IPS-18c (cell line): Measurements from ENCODE around the gene KRT7.

ENCODE experiments used
- H3K4me3 ChIP-seq: 2 replicates; pipeline ENCODE4 v1.7.0; 2013; ENCODE audit warnings: low read depth, mild to moderate bottlenecking, low read length, moderate library complexity; ENCODE audit not compliant: insufficient read depth
- H3K9me3 ChIP-seq: one replicate; pipeline ENCODE4 v1.6.1; 2013; ENCODE audit warnings: mild to moderate bottlenecking, low read length, moderate library complexity; ENCODE audit not compliant: control insufficient read depth, insufficient read depth

Gene KRT7

DNA sequence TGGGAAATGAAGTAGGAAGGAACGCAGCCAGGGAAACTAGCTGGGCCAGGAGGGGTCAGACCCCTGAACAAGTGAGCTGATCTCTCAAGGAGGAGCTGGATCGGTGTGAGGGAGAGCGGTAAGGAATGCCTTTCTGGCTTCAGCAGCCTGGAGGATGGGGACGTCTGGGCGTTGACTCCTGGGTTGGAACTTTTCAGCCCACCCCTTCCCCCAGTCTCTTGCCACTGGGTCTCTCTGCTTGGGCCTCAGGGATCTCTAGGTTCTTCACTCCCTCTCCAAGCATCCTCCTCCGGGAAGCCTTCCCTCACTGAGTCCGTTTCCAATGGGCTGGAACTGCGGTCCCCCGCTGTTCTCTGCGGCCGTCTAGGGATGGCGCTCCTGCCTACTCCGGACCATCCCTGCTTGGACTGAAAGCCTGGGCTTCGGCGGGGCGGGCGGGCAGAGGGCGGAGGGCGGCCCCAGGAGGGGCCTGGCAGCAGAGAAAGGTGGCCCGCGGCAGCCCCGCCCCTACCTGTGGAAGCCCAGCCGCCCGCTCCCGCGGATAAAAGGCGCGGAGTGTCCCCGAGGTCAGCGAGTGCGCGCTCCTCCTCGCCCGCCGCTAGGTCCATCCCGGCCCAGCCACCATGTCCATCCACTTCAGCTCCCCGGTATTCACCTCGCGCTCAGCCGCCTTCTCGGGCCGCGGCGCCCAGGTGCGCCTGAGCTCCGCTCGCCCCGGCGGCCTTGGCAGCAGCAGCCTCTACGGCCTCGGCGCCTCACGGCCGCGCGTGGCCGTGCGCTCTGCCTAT, at the start of gene KRT7:
TSS of gene KRT7 (plus strand) at position 570 of the 788 bp plus-strand sequence. CDS start at position 624, 54 bp downstream.
- H3K4me3 ChIP-seq, result peak within 1 kb of the TSS; percentile 58

DNA sequence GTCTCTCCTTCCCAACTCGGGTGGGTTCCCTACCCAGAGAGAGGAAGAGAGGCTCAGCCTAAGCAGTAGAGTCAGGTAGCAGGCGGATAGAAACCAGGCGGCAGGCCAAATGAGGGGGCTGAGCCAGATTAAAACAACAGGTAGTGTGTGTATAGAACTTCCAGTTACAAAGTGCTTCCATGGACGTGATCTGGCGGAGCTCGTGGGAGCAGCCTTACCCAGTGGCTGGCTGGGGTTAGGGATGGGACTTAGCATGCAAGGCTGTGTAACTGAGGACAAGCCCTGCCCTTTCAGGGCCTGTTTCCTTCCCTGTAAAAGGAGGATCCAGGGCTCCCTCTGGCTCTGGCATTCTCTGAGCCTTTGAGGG, 49.5 kb upstream of the KRT7 start:
- Histone ChIP-seq H3K4me3 (no peak overlapping the region), H3K9me3 (no peaks in the 10 kb centered on the region)

More for the DNA sequence above, at the start of gene KRT7:
- no peaks in the 10 kb centered on the region for H3K9me3 ChIP-seq

DNA sequence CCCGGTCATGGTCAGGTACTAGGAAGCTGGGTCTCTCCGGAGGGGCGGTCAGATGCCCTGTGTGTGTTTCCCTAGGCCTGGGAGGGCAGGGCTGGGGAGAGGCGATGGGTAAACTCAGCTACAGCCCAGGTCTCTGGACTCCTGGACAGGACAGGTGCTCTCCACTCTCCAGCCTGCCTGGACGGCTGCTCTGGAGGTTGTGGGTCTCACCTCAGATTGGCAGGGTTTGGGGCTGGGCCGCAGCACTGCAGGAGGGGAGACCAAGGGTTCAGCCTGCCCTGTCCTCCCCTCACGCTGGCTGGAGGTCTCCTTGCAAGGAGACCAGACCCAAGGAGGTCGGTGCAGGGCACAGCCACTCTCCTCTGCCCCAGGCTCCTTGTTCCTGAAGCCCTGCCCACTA, 49.1 kb upstream of the KRT7 start:
- no peaks in the 10 kb centered on the region for H3K9me3 ChIP-seq
- H3K4me3 ChIP-seq, result no peak overlapping the region

DNA sequence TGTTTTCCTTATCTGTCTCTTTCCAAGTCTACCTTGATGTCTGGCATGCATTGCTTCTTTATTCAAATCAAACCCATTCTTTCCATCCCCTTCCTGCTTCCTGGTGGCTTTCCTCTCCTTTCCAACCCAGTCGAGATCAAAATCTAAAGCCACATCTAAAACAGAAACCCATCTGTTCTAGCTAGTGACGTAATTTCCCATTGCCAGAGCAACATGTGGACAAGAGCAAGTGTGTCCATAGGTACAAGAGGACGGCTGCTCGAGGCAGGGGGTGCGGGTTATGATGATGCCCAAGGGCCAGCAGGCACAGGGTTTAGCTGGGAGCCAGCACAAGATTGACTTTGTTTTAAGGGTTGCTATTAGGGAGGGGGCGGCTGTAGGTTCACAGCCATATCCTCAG, 48.2 kb upstream of the KRT7 start:
- no peaks in the 10 kb centered on the region for H3K9me3 ChIP-seq
- no peak overlapping the region for H3K4me3 ChIP-seq

DNA sequence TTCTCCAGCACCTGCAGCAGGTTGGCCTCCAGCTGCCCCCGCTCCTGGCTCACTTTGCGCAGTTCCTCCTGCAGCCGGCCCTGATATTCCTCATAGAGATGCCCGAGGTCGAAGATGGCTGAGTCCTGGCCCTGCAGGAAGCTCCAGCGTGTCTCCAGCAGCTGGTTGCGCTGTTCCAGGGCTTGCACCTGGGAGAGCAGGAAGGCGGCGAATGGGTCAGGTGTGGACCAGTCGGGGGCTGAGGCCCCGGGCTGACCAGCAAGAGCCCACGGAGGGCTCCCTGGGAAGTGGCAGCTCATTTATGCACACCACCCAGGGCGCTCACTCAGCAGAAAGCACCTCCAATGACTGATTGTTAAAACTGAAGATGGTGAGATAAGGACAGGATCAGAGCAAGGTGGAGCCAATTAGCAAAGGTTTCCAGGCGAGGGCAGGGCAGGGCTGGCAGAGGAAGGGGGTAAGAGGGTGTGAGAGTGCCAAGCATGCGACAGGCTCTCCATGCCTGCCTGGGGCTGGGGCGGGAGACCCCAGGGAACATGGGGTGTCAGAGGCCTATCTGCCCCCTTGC, 47.6 kb upstream of the KRT7 start:
- H3K9me3 ChIP-seq, result no peaks in the 10 kb centered on the region
- H3K4me3 ChIP-seq, result no peak overlapping the region

DNA sequence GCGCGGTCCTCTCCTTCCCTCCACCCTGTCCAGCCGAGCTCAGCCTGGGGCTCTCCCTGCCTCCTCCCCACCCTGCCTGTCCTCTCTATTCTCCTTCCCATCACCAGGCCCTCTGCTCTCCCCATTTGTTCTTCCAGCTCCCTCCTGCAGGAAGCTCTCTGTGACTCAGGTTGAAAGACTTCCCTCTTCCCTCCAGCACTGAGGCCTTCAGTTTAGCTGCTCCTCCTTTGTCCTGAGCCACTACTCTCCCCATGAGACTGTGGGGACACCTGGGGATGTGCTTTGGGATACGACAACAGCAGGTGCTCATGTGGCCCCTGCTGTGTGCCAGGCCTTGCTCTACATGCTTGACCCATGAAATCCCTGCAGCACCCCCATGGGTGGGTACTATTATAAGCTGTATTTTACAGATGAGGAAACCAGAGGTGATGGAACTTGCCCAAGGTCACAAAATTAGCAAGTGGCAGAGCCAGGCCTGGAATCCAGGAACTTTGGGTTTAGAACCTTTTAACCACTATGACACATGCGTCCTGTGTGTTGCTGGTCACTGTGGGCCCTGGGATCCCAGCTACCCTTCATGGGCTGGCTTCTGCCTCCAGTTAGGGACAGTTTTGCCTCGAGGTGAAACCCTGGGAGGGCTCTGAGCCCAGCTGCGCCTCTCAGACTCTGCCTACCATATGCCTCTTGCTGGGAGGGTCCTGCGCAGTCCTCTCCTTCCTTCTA, 46.8 kb upstream of the KRT7 start:
- Histone ChIP-seq H3K4me3 (no peak overlapping the region), H3K9me3 (no peaks in the 10 kb centered on the region)

DNA sequence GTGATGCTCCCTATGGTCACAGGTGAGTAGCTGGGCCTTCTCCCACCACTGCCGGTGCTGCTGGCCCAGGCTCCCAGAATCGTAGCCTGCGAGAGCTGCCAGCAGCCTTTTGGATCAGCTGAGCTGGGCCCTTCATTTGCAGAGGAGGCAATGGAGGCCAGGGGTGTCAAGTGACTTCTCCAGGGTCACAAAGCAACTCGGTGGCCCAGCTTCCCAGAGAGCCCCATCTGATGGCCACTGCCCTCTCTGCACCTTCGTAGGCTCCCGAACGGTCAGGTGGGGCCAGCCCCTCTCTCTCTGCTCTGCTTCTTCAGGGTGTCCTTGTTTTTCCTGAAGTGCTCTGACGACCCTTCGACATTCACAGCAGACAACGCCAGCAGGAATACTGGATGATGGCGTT, 45.8 kb upstream of the KRT7 start:
- Histone ChIP-seq H3K4me3 (no peak overlapping the region), H3K9me3 (no peaks in the 10 kb centered on the region)

DNA sequence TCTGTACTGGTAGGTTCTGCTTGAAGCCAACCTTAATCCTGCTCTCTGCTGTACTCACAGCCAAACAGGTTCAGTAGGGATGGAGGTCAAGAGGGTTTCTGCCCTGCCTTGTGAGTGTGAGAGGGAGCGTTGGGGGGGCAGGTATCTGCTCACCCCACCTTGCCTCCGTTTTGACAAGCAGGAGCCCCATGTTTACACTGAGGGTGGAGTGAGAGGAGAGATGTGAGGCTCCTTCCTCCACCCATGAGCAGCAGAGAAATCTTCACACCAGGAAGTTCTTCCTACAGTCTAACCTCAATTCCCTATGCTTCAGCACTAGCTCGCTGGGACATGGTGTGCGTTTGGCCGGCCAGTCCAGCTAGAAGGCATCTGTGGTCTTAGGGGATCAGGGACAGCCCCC, 45.4 kb upstream of the KRT7 start:
- Histone ChIP-seq H3K4me3 (no peak overlapping the region), H3K9me3 (no peaks in the 10 kb centered on the region)

DNA sequence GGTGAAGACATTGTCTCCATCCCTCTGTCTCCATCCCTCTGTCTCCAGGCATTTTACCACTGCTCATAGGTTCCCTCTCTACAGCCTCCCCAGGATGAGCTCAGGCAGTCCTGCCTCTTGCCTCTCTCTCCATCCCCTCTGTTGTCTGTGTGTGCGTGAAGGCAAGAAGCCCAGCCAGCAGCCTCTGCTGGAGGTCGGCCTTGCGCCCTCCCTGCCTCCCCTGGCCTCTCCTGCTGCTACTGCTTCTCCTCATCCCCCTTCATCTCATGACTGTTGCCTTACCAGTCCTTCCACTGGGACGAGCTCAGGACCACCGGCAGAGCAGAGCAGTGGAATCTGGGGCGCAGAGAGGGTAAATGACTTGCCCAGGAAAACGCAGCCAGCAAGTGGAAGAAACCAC, 44.4 kb upstream of the KRT7 start:
- no peak overlapping the region for H3K4me3 ChIP-seq

DNA sequence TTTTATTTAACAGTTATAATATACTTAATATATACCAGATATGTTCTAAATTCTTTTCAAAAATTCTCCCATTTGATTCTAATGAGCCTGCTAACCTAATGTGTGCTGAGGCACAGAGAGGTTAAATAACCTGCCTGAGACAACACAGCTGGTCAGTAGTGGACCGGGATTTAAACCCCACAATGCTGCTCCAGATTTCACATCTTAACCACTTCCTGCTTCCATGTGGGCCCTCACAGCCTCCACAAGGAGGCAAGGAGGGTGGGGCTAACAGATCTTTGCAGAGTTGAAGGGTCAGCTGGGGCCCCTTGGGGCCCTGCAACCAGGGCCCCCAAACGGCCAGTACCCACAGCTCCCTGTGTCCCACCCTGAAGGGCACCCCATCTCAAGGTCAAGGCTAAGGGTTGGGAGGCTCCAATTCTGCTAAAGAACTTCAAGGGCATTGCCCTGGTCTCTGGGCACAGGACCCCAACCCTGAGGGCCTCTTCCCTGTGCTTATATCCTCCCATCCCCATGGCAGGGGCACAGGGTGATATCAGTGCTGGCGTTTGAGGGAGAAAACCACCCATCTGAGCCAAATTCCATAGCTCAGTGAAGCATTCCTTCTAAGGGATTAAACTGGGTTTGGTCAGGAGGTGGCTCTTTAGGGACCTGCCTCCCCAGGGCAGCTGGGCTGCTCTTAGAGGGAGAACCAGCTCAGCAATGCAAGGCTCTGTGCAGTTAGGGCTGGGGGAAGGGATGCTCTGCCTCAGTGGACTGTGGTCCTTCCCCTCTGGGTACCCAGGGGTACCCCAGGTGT, 43.5 kb upstream of the KRT7 start:
- Histone ChIP-seq H3K9me3 (no peaks in the 10 kb centered on the region), H3K4me3 (no peak overlapping the region)

More for the DNA sequence above, 44.4 kb upstream of the KRT7 start:
- no peaks in the 10 kb centered on the region for H3K9me3 ChIP-seq

DNA sequence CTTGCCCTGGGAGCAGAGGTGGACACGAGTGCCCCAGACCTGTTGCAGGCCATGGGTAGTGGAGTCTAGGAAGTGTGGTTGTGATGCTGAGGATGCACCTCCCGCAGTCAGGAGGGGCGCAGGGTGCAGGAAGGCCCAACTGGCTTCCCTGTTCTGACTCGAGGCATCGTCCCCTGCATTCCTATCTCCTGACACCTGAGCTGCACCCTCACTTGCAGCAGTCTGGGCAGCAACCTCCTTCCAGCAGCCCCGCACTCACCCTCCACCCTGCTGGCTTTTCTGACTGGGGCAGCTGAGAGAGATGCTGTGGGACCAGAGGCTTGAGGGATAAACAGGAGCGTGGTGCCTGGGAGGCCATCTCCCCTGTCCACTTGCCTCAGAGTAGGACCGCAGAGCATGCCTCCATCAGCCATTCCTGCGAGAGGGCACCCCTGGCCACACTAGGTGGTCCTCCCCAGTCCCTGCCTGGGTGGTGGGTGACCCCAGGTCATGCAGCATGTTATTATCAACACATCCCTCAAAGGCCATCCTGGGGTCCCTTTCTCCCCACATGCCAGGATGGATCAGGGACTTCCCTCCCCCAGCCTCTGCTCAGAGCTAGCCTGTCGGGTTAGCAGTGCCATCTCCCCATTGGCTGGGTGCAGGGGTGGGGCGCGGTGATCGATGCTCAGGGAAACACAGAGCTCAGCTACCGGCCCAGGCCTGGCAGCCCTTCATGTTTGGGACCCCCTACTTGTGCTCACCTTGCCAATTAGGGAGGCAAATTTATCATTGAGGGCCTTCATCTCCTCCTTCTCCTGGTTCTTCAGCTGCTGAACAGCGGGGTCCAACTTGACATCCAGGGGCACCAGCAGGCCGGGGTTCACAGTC, 41.9 kb upstream of the KRT7 start:
- H3K9me3 ChIP-seq, result no peaks in the 10 kb centered on the region
- no peak overlapping the region for H3K4me3 ChIP-seq

DNA sequence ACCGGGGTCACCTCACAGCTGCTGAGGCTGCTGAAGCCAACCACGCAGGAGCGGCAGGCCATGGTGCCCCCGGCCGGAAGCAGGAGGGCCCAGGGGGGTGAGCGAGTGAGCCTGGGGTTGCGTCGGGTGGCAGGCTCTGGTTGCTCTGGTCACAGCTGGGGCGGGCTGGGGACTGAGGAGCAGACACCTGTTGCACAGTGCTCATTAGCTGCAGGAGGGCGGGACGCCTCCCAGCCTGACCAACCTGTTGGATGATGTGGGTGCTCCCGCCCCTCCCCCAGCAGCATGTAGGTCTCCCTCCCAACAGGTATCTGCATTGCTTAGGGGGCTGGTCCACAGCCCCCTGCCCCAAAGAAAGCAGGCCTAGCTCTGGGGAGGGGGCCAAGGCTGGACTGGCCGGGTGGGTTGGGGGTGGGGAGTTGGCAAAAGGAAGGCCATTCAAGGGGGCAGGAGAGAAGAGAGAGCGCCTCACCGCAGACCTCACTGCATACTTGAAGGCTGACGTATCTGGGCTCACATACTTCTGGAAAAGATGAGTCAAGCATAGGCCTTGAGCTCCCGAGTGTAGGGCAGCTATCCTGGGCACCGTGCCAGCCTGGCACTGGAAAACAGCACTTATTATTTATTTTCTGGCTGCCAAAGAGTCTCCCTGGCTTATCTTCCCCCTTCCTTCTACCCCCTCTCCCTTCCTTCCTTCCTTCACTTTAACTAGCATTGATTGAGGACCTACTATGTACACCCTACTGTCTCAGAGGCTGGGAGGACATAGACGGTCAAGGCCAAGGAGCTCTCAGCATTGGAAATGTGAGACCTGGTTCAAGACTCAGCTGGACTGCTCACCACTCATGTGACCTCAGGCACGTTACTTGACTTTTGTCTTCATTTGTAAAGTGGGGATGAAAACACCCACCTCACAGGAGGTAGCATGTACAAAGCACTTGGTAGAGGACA, 40.9 kb upstream of the KRT7 start, which contains the start of gene KRT80:
TSS of gene KRT80 (minus strand) at position 174 of the 951 bp plus-strand sequence. CDS start at position 62, 112 bp downstream.
- H3K4me3 ChIP-seq, result no peak within 1 kb of the TSS
- no peaks in the 10 kb centered on the region for H3K9me3 ChIP-seq

DNA sequence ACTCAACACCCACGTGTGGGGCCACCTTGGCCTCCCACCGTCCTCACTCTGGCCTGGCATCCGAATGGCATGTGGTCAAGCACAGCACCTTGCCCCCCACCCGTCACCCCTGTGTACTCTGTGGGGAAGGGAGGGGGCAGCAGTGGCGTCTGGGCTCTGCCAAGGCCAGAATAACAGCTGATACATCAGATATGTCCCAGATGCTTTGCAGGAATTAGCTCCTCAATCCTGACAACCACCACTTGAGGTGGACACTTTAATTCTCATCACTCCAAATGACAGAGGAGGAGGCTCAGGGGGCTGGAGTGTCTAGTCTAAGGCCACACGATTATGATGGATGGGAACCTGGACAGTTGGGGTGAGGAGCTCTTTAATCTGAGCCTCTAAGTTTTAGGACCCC, 39.5 kb upstream of the KRT7 start:
- no peak overlapping the region for H3K4me3 ChIP-seq

DNA sequence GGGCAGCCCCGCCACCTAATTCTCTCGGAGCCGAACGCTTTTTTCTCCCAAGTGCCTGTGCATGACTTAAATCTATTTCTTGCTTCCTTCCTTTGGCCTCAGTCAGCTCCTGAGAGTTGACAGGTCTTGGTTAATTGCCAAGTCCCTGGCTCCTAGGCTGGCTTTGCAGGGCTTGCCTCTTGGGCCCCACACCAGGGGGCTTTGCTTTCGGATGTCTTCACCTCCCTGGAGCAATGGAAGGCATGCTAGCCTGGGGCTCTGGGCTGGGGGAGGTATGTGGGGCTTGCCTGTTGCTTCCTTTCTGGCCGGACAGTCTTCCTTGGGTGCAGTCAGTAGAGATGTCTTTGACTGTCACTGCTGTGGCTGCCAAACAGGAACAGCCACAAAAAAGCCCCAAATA, 39.1 kb upstream of the KRT7 start:
- Histone ChIP-seq H3K9me3 (no peaks in the 10 kb centered on the region), H3K4me3 (no peak overlapping the region)

More for the DNA sequence above, 39.5 kb upstream of the KRT7 start:
- H3K9me3 ChIP-seq, result no peaks in the 10 kb centered on the region

DNA sequence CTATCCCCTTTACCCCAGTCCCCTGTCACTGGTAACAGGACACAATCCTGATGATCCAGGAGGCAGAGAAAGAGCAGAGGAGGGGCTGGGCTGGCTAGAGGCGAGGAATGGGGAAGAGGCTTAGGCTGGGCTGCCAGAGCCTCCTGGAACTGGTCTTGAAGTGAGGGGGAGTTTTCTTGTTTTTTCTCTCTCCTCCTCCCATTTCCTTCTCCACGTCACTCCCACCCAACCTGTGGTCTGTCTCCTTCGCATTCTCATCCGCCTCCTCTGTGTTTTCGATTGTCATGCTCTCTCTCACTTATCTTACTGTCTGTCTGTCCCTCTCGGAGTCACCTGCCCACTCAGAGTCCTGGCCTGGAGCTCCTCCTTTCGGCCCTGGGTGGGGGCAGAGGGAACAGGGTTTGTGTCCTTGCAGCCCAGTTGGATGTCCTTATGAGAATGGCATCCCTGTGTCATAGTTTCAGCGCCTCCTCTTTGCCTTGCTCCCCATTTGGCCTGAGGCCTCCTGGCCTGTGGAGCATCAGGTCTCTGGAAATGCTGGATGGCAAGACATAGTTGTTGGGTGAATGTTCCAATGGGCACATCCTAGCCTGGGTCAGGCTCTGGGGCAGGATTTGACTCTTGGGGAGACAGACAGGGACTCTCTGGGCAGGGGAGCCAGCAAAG, 37.8 kb upstream of the KRT7 start:
- Histone ChIP-seq H3K9me3 (no peaks in the 10 kb centered on the region), H3K4me3 (no peak overlapping the region)
